Neural crest cell (in vitro differentiated cells): Measurements from ENCODE around the gene DIAPH2. TPM values are rescaled to one million over a fixed set of nuclear protein-coding genes. Genes with fewer than 3 reads are reported as not detected.
"Not testable (repeated sequence)": the region's sequence is repeated elsewhere in the genome, so short reads cannot be mapped to it uniquely, and the experiment has no call there.

ENCODE experiments used
- DNase-seq: peaks from one replicate; pipeline ENCODE4 v3.0.0; 2021; ENCODE audit warnings: low read depth, mixed read lengths, low spot score
- H3K27ac Mint-ChIP-seq: one replicate; pipeline ENCODE4 v1.8.0; 2021; ENCODE audit warnings: mild to moderate bottlenecking, mixed read lengths; ENCODE audit not compliant: unreplicated experiment
- H3K27me3 Mint-ChIP-seq: 2 replicates; pipeline ENCODE4 v1.8.0; 2021; ENCODE audit warnings: low read depth, mild to moderate bottlenecking, mixed read lengths
- H3K36me3 Mint-ChIP-seq: 2 replicates; pipeline ENCODE4 v1.8.0; 2021; ENCODE audit warnings: low read depth, mild to moderate bottlenecking, mixed read lengths
- H3K4me1 Mint-ChIP-seq: 2 replicates; pipeline ENCODE4 v1.8.0; 2021; ENCODE audit warnings: mixed read lengths
- H3K4me3 Mint-ChIP-seq: one replicate; pipeline ENCODE4 v1.8.0; 2021; ENCODE audit warnings: mild to moderate bottlenecking, mixed read lengths
- H3K9me3 Mint-ChIP-seq: 2 replicates; pipeline ENCODE4 v1.8.0; 2021; ENCODE audit warnings: mixed read lengths
- CTCF ChIP-seq: fragments of 200-600 bp; sonication (generic); conservative IDR thresholded peaks from 2 replicates; pipeline ENCODE4 v1.5.0; 2021; ENCODE audit warnings: antibody characterized with exemption, mild to moderate bottlenecking
- total RNA-seq: library from RNA; stranded (reverse); gene quantifications from 2 replicates; pipeline ENCODE4 v1.2.1, GENCODE V29; 2021

Gene DIAPH2
- total RNA-seq, 1 donor from 2014 or later = 8.4 TPM

DNA sequence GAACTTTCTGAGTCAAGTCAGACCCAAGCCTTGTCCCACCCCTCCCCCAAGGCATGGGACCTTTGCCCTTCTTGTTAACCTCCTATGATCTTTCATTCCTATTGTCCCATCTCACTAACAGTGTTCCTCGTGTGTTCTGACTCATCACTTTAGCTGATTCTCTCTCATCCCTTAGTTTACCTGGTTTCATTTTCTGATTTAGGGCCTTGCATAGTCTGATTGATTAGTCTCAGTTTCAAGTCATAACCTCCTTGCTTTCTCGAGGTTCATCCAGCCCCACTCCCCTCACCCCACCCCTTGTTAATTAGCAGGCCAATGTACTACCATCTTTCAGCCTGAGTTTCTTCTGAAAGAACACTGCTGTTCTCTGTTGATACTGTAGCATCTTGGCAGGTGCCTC lies 716.5 kb downstream of the DIAPH2 start:
- no peak for DNase-seq
- Mint-ChIP-seq H3K4me3 (no peak overlapping the region), H3K27me3 (no peaks in the 10 kb centered on the region), H3K27ac (peak overlapping the region; percentile 29), H3K4me1 (peaks cover 14% of the 10 kb centered on the region), H3K9me3 (peaks cover 5% of the 10 kb centered on the region), H3K36me3 (no peaks in the 10 kb centered on the region)
- TF ChIP-seq CTCF = no peak

DNA sequence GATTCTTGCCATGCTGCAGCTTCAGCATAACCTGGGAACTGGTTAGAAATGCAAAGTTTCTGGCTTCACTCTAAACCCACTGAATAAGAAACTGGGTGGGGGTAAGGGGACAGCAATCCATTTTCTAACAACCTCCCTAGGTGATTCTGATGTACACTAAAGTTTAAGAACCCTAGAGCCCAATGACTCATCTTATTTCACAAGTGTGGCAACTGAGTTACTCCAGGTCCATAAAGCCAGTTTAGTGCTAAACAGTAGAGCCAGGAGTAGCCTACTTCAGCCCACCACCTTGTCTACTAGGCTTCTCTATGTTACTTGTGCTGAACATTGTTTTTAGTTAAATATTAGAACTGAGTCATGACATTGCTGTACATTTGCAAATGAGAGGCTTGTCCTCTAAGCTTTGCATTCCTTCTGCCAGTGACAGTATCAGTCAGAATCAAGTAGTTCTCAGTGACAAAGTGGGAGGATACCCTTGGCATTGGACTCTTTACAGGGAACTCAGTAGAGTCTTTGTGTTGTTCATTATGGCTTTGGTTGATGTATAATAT lies 717.0 kb downstream of the DIAPH2 start:
- Mint-ChIP-seq H3K4me1 (peaks cover 14% of the 10 kb centered on the region), H3K4me3 (no peak overlapping the region), H3K9me3 (peaks cover 5% of the 10 kb centered on the region), H3K36me3 (no peaks in the 10 kb centered on the region), H3K27me3 (no peaks in the 10 kb centered on the region), H3K27ac (peak overlapping the region; percentile 19)
- DNase-seq = no peak
- no peak for TF ChIP-seq CTCF

DNA sequence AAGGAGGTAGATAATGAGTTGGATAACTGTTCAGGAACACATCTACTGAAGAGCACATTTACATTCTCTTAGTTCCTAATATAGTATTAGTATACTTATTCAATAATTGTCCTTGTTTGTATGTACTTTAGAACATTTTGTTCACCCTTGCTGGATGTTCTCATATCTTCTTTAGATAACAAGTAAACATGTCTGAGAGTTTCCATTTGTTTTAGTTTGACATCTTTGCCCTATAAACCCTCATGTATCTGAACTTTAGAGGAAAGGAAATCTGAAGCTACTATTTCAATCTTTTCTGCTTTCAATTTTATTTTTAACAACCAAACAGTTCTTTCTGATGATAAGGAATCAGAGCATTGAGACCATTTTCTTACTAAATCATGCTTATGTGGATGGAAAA lies 717.7 kb downstream of the DIAPH2 start:
- DNase-seq = no peak

DNA sequence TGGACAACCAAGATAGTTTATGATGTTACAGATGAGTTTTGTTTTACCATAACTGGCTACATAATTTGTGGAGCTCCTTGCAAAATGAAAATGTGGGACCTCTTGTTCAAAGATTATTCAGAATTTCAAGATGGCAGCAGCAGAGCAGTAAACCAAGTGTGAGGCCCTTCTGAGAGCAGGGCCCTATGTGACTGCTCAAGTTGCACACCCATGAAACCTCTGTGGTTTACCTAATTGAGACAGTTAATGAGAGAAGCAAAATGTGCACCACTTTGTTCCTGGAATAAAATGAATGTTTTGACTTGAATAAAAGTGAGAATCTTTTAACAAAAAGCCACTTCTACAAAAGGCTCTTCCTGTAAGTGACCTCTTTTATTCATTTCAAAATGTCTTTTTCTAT lies 718.3 kb downstream of the DIAPH2 start:
- Mint-ChIP-seq H3K4me1 (peaks cover 13% of the 10 kb centered on the region), H3K36me3 (no peaks in the 10 kb centered on the region), H3K9me3 (peaks cover 5% of the 10 kb centered on the region), H3K27ac (no peak overlapping the region), H3K27me3 (no peaks in the 10 kb centered on the region), H3K4me3 (no peak overlapping the region)
- no peak for TF ChIP-seq CTCF
- no peak for DNase-seq

More for the DNA sequence above, 717.7 kb downstream of the DIAPH2 start:
- Mint-ChIP-seq H3K27ac (no peak overlapping the region), H3K36me3 (no peaks in the 10 kb centered on the region), H3K4me1 (peaks cover 14% of the 10 kb centered on the region), H3K27me3 (no peaks in the 10 kb centered on the region), H3K4me3 (no peak overlapping the region), H3K9me3 (peaks cover 5% of the 10 kb centered on the region)
- no peak for TF ChIP-seq CTCF

DNA sequence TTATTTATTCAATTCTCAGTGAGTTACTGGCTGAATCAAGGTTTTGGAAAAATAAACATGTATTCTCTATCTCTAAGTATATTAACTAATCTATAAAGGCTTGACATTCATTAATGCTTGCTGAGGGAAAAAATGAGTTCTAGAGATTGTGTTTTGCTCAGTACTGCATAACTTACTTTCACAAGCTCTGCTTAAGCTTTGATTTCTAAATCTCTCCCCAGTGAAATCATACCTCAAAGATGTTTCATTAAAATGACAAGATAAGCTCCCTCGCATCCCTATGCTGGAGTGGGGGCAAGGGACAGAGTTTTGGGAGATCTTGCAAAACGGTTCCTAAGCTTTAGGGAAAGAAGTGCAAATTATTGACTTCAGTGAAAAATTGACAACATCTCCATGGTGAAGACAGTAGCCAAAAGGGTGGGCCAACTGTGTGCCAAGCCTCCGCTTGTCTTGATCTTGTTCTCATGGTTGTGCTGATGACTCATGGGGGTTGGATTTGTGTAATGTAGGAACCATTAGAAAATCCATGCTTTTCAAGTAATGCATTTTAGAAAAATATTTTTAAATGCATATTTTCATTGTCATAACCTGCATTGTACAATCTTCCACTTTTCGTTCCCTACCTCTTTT lies 720.5 kb downstream of the DIAPH2 start:
- H3K4me1 Mint-ChIP-seq = peaks cover 10% of the 10 kb centered on the region

DNA sequence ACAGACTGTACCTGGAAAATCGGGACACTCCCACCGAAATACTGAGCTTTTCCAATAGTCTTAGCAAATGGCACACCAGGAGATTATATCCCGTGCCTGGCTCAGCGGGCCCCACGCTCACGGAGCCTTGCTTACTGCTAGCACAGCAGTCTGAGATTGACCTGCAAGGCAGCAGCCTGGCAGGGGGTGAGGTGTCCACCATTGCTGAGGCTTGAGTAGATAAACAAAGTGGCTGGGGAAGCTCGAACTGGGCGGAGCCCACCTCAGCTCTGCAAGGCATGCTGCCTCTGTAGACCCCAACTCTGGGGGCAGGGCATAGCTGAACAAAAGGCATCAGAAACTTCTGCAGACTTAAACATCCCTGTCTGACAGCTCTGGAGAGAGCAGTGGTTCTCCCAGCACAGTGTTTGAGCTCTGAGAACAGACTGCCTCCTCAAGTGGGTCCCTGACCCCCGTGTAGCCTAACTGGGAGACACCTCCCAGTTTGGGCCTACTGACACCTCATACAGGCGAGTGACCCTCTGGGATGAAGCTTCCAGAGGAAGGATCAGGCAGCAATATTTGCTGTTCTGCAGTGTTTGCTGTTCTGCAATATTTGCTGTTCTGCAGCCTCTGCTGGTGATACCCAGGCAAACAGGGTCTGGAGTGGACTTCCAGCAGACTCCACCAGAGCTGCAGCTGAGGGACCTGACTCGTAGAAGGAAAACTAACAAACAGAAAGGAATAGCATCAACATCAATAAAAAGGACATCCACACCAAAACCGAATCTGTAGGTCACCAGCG lies 725.2 kb downstream of the DIAPH2 start:
- H3K4me1 Mint-ChIP-seq, DNase-seq, H3K27me3 Mint-ChIP-seq, H3K4me3 Mint-ChIP-seq, H3K27ac Mint-ChIP-seq: not testable (repeated sequence)
- peaks cover 24% of the 10 kb centered on the region for H3K9me3 Mint-ChIP-seq
- H3K36me3 Mint-ChIP-seq = peaks cover 28% of the 10 kb centered on the region

More for the DNA sequence above, 720.5 kb downstream of the DIAPH2 start:
- H3K27me3 Mint-ChIP-seq = no peaks in the 10 kb centered on the region
- no peak overlapping the region for H3K4me3 Mint-ChIP-seq
- H3K9me3 Mint-ChIP-seq = peaks cover 12% of the 10 kb centered on the region
- no peak for DNase-seq
- no peak overlapping the region for H3K27ac Mint-ChIP-seq
- TF ChIP-seq CTCF = no peak
- peaks cover 10% of the 10 kb centered on the region for H3K36me3 Mint-ChIP-seq
